Measurements from ENCODE around the gene C10orf53. TPM values are rescaled to one million over a fixed set of nuclear protein-coding genes. Genes with fewer than 3 reads are reported as not detected.

The C10orf53 gene
- polyA plus RNA-seq, 1 of the 3 experiments (the other 2 are of a cell fraction), result not detected

GRCh38 chr10:49655099-49655498 lies 24.4 kb upstream of the C10orf53 start:
- TF ChIP-seq EZH2phosphoT487 (IDR thresholded peaks at IDR 0.05; ENCODE audit: borderline replicate concordance, low read depth), result no peak
- no peak for TF ChIP-seq MXI1 (IDR thresholded peaks at IDR 0.05; ENCODE audit: low read depth, low read length)
- TF ChIP-seq ZBTB33 (IDR thresholded peaks at IDR 0.05; ENCODE audit: borderline replicate concordance, low read depth), result no peak
- no peak for TF ChIP-seq NRF1 (IDR thresholded peaks at IDR 0.05; ENCODE audit: low read depth, low read length)
- no peak for TF ChIP-seq JUND (IDR thresholded peaks at IDR 0.05)
- no peak for TF ChIP-seq CTCF (IDR thresholded peaks at IDR 0.05)
- Histone ChIP-seq H3K9ac (no peak overlapping the region), H3K27me3 (ENCODE audit: insufficient read depth) (no peaks in the 10 kb centered on the region), H3K9me3 (no peaks in the 10 kb centered on the region), H3K4me3 (ENCODE audit: low read depth in 2 of 2, low read length in 1 of 2) (no peak overlapping the region), H3K79me2 (ENCODE audit: insufficient read depth) (no peaks in the 10 kb centered on the region), H3K9me2 (no peaks in the 10 kb centered on the region), H2AFZ (ENCODE audit: low read depth) (no peak overlapping the region), H3K4me2 (no peak overlapping the region), H3F3A (replicated peaks; ENCODE audit: insufficient read depth) (no peaks in the 10 kb centered on the region), H3K4me1 (ENCODE audit: control insufficient read depth in 1 of 2, insufficient read depth in 2 of 2, low read depth in 1 of 2, low read length in 1 of 2) (peaks cover 0 to 12% of the 10 kb centered on the region in 2 experiments; a peak in 1 of 4 replicates), H3K36me3 (replicated peaks in 1 of 2; ENCODE audit: control insufficient read depth in 1 of 2, insufficient read depth in 2 of 2, low read length in 1 of 2) (no peaks in the 10 kb centered on the region), H3K27ac (ENCODE audit: low read depth in 2 of 2, low read length in 1 of 2) (no peak overlapping the region), H4K20me1 (ENCODE audit: insufficient read depth) (no peaks in the 10 kb centered on the region)
- ChIA-PET CTCF (interaction anchor here (2.0 kb wide), 1 partner anchor 62 kb away, joined by 5 read pairs; no protein-coding TSS in a partner anchor), POLR2A (no interaction called here)
- DNase-seq, result no peak
- WGBS (ENCODE audit: low lambda C conversion rate), result 85% methylated on average over 15 of the region's 18 CpGs

- peaks cover 0 to 12% of the 10 kb centered on the region in 2 experiments; a peak in 1 of 4 replicates for H3K4me1 ChIP-seq (ENCODE audit: control insufficient read depth in 1 of 2, insufficient read depth in 2 of 2, low read depth in 1 of 2, low read length in 1 of 2)
- 53% methylated on average over 9 of the region's 9 CpGs for WGBS (ENCODE audit: low lambda C conversion rate)
- H2AFZ ChIP-seq (ENCODE audit: low read depth), result no peak overlapping the region
- no peak for DNase-seq
- H3K27me3 ChIP-seq (ENCODE audit: insufficient read depth), result no peaks in the 10 kb centered on the region
- ChIA-PET CTCF (interaction anchor here (1.0 kb wide), 2 partner anchors 62 to 64 kb away, joined by 3 read pairs; no protein-coding TSS in a partner anchor), POLR2A (no interaction called here)
- H3K4me3 ChIP-seq (ENCODE audit: low read depth in 2 of 2, low read length in 1 of 2), result no peak overlapping the region
- H3K79me2 ChIP-seq (ENCODE audit: insufficient read depth), result no peaks in the 10 kb centered on the region
- no peaks in the 10 kb centered on the region for H4K20me1 ChIP-seq (ENCODE audit: insufficient read depth)
- no peaks in the 10 kb centered on the region for H3K9me2 ChIP-seq
- H3K4me2 ChIP-seq, result no peak overlapping the region
- no peaks in the 10 kb centered on the region for H3K36me3 ChIP-seq (replicated peaks in 1 of 2; ENCODE audit: control insufficient read depth in 1 of 2, insufficient read depth in 2 of 2, low read length in 1 of 2)
- no peaks in the 10 kb centered on the region for H3F3A ChIP-seq (replicated peaks; ENCODE audit: insufficient read depth)
- H3K9me3 ChIP-seq, result no peaks in the 10 kb centered on the region
- no peak overlapping the region for H3K9ac ChIP-seq
- H3K27ac ChIP-seq (ENCODE audit: low read depth in 2 of 2, low read length in 1 of 2), result no peak overlapping the region
- TF ChIP-seq NFIC (IDR thresholded peaks at IDR 0.05; ENCODE audit: borderline replicate concordance) (no peak), USF2 (IDR thresholded peaks at IDR 0.05; ENCODE audit: borderline replicate concordance, low read depth, low read length) (no peak), TEAD4 (IDR thresholded peaks at IDR 0.05; ENCODE audit: borderline replicate concordance, insufficient read depth) (no peak), EZH2phosphoT487 (IDR thresholded peaks at IDR 0.05; ENCODE audit: borderline replicate concordance, low read depth) (no peak), FOSL2 (IDR thresholded peaks at IDR 0.05; ENCODE audit: borderline replicate concordance, low read depth) (no peak), REST (IDR thresholded peaks at IDR 0.05; ENCODE audit: low read depth, low read length) (no peak), MAX (IDR thresholded peaks at IDR 0.05; ENCODE audit: low read depth) (no peak), TAF1 (IDR thresholded peaks at IDR 0.05; ENCODE audit: borderline replicate concordance, low read depth, low read length) (no peak), POLR2AphosphoS5 (IDR thresholded peaks at IDR 0.05; ENCODE audit: low read depth, low read length) (no peak), GATA2 (CRISPR knock-in tag; IDR thresholded peaks at IDR 0.05) (no peak), SMC3 (IDR thresholded peaks at IDR 0.05; ENCODE audit: low read depth, low read length) (no peak)
These were observed 22.5 kb upstream of the C10orf53 start for GRCh38 chr10:49656845-49657493.
